Stimulated activated CD8-positive, alpha-beta memory T cell treated with anti-CD3 and anti-CD28 coated beads, Interleukin-15, amount 100 ng/mL, for 4 hours (primary cell): ENCODE results near the gene ANKRD34A.

ENCODE experiments used
- DNase-seq, 2 donors: peaks; one replicate each; pipeline ENCODE4 v3.0.0-alpha.2; 2020; ENCODE audit warnings: low read depth in 2 of 2

The ANKRD34A gene

DNA sequence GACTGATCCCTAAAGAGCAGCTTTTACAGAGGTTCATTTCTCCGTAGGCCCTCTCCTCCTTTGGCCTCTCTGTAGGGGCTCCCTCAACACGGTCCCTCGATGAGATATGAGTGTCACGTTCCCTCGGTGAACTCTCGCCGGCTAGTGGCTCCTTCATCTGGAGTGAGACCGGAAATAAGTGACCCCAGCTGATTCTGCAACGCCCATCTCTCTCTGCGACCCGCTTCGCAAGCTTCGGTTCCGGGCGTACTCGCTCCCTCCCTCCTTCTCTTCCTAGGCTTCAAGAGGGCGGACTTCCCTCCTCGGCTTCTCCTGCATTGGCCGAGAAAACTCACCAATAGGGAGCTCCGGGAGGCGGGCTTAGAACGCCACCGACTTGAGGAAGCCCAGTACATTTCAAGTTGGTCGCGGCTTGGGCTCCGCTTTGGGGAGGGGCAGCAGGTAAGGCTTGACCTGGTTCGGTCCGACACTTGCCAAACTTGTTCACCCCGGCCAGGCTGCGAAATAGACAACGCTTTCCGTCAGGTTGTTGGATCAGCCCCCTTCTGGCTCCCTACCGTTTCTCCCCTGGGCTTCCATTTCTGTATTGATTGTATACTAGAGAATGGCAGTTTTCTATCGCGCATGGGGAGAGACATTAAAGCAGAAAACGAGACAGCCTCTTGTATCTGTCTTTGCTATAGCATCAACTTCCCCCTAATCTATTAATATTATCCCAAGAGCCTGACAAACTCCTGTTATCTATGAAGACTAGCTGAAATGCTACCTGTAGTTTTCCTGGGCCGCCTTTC is at the start of gene ANKRD34A, which contains the start of gene POLR3GL:
ANKRD34A (minus strand) TSS at position 248 of the 791 bp plus-strand sequence. CDS start 2,816 bp downstream, outside the sequence.
POLR3GL (plus strand) TSS at position 363 of the 791 bp plus-strand sequence. CDS start 10,176 bp downstream, outside the sequence.
- peak; percentile 76 to 87 for DNase-seq

GRCh38 chr1:146013559-146013922 is 49.2 kb upstream of the ANKRD34A start:
- no peak for DNase-seq

GRCh38 chr1:146012703-146013558 is 48.6 kb upstream of the ANKRD34A start:
- DNase-seq: peak in 1 of 2 donors; percentile 24

DNA sequence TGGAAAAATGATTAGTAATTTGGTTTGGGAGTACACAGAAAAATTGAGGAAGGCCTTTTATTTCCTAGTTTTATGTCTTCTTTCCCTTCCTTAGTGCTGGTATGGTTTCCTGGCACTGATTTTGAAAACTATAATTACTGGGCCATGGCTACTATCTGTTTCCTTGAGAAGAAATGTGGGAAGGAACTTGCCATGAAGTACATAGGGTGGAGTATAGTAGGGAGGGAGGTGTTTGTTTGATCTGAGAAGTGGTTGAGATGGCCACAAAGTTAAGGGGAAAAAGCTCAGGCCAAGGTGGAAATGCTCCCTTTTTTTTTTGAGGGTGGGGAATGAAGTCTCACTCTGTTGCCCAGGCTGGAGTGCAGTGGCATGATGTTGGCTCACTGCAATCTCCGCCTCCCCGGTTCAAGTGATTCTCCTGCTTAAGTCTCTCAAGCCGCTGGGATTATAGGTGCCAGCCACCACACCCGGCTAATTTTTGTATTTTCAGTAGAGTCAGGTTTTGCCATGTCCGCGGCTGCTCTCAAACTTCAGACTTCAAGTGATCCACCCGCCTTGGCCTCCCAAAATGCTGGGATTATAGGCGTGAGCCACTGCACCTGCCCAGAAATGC is 45.9 kb upstream of the ANKRD34A start:
- no peak for DNase-seq

- DNase-seq: no peak
Observed at GRCh38 chr1:146007489-146008133, 43.2 kb upstream of the ANKRD34A start.

GRCh38 chr1:146001709-146002108 is 37.3 kb upstream of the ANKRD34A start:
- DNase-seq: no peak

GRCh38 chr1:145999321-146000024 is 35.1 kb upstream of the ANKRD34A start:
- no peak for DNase-seq

DNA sequence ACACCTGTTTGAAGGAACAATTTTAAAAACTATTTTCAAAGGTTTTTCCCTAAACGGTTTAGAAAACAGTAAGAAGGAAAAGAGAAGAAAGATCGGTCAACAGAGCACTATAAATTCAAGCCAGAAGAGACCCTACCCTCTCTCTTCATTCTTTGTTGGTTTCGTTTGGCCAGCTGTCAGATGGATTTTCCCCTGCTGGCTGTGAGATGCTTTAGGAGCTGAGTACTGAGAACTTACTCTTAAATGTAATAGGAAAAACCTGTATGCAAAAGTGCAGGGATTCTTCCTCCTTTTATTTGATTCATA is 33.3 kb upstream of the ANKRD34A start:
- DNase-seq: no peak

- DNase-seq: no peak
Observed at GRCh38 chr1:145997016-145997717, 32.8 kb upstream of the ANKRD34A start.

DNA sequence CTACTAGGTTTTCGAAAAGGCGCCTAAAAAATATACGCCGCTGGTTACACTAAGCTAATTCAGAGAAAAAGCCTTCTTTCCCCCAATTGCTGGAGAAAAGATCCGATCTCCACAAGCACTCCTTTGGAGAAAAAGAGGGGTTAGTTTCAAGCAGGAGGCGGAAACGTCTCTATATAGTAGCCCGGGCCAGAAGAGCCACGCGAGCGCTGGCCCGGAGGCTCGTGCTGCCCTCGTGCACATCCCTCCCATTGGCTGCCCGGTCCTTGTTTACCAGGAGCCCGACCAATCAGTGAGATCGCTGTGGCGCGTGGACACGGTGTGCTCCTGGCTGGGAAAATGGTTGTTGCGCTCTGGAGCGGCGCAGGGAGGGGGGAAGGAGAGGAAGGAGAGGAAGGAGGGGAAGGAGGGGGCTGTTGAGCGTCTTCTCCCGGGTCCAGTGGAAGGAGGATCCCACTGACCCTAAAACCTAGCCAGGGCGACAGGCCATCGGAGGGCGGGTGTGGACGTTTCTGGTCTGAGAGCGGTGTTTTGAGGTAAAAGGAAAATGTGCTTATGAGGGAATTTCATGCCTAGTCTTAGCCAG is 32.1 kb upstream of the ANKRD34A start, which contains the start of gene TXNIP:
TXNIP (minus strand) TSS at position 147 of the 583 bp plus-strand sequence. CDS start 313 bp downstream, outside the sequence.
- peak; percentile 82 for DNase-seq

- DNase-seq: no peak
Observed at GRCh38 chr1:145995964-145996432, 31.6 kb upstream of the ANKRD34A start.

DNA sequence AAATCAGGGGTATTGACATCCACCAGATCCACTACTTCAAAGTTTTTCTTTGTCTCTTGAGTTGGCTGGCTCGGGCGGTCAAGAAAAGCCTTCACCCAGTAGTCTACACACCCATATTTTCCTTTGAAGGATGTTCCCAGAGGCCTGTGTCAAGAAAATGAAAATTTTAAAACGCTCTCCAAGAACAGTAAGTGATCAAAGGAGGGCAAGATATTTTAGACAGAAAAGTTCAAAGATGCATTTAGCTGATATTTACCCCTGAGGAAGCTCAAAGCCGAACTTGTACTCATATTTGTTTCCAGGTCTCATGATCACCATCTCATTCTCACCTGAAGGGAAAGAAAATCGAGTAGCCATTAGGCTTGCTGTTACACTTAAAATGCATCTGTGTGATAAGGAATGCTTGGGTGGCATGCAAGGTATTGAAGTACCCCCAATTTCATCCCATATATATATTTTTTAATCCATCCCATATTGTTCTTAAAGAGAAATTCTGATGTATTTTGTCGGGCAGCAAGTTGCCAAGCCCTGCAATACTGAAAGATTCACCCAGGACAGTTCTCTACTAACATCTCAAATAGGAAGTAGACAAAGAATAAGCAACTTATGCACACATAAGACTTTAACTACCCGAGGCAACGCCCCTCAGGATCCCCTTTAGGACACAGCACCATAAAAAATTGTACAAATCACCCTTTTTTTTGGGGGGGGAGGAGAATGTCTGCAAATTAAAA is 30.9 kb upstream of the ANKRD34A start:
- no peak for DNase-seq

- no peak for DNase-seq
Observed at GRCh38 chr1:145994391-145995120, 30.2 kb upstream of the ANKRD34A start.

DNA sequence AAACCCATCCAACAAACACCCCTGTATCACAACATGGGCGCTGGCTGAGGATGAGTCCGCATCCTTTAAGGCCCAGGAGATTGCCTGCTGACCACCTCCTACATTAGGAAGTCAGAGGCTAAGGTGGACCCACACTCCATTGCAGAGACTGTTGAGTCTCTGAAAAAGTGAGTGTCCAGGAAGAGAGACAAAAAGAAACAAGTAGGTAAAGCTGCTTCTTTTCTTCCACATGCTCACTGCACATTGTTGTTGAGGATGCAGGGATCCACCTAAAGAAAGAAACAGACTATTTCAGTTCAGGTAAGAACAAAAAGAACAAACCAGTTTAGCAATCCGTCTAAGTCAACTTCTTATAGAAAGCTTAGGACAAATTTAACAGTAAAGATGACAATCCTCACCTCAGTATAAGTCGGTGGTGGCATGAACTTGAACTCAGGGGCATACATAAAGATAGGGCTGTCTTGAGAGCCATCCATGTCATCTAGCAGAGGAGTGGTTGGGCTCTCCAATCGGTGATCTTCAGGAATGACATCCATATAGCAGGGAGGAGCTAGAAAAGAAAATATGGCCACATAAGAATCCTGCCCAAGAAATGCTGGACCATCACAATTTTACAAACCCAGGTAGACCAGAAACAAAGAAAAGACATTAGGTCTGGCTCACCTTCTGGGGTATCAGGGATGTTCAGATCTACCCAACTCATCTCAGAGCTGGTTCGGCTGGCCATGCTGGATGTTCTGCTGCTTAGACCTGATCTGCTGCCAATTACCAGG is 29.4 kb upstream of the ANKRD34A start:
- no peak for DNase-seq

DNA sequence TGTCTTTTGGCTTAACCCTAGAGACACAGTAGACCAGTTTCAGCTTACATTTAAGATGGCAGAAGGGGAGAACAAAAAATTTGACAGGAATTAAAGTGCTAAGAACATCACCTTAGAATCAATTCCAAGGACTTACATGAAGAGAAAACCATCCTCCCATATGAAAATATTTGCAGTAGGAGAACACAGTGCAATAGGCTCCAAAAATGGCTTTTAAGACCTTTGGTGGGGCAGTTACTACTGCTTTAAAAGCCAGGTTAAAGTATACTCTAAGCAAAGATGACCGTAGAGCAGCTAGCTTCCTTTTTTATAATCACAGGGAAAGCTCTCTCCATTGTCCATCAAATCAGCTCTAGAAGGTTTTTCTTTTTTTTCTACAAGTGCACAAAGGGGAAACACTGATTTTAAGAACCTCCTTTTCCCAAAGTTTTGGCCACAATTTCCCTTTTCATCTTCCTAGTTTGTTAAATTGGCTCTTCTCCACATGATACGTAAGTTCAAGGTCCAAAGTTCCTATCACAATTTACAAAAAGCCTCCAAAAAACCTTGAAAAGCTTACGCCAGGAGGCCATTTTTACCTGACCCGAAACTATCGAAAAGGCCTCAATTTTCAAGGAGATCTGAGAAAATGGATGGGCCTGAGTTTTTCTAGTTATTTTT is 28.7 kb upstream of the ANKRD34A start:
- DNase-seq: no peak

DNA sequence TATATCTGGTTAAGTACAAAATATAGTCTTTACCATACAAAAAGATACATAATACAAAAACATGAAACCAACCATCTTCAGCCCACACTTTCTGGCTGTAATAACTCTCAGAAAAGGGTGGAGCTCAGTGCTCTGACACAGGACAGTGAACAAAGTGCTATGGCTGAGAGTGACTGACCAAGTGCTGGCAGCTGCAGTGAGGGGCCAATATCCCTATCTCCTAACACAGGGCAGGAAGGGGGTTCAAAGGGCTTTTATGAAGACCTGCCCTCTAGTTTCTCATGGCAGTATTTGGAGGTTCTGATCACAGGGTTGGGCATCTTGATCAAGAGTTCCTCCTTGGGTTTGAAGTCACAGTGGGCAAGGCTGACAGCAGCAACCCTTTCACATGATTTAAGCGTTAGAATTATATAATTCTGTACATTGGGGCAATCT is 28.1 kb upstream of the ANKRD34A start:
- no peak for DNase-seq

- no peak for DNase-seq
Observed at GRCh38 chr1:145991735-145992412, 27.5 kb upstream of the ANKRD34A start.
